ENCODE data around the gene ARHGAP10. TPM values are rescaled to one million over a fixed set of nuclear protein-coding genes. Genes with fewer than 3 reads are reported as not detected.

ARHGAP10 gene
- total RNA-seq, 1 experiment from 2014 or later = 9.0 TPM

DNA sequence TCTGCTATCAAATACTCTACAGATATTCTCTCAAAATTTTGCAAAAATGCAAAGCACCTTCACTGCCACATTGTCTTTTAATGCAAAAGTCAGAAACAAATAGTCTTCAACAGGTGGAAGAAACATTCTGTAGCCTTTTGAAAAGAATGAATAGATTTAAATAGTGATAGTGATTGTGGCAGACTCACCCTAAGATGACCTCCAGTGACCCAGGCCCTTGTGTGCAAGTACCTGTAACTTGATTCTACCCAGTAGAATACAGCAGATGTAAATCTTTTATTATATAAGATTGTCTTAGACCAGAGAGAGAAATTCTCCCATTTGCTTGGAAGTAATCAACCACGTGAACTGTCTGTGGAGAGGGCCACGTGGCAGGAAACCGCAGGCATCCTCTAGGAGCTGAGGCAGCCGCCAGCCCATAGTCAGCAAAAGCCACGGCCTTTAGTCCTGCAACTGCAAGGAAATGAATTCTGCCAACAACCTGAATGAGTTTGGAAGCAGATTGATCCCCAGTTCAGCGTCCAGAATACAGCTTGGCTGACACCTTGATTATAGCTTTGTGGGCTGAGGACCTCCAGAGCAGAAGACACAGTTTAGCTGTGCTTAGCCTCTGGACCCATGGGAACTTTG is 272.5 kb downstream of the ARHGAP10 start:
- TF ChIP-seq EZH2 (IDR thresholded peaks at IDR 0.05; ENCODE audit: low read length, unreplicated experiment) (no peak), EZH2phosphoT487 (IDR thresholded peaks at IDR 0.05; ENCODE audit: borderline replicate concordance, low read length) (no peak), CTCF (conservative IDR thresholded peaks at IDR 0.05; ENCODE audit: low read depth, low read length) (no peak)
- no peak for DNase-seq
- Histone ChIP-seq H3K4me1 (ENCODE audit: insufficient read depth, low read length) (peaks cover 20% of the 10 kb centered on the region), H2AFZ (ENCODE audit: low read length) (no peak overlapping the region), H3K9ac (ENCODE audit: low read length) (no peak overlapping the region), H3K9me3 (ENCODE audit: low read length) (no peaks in the 10 kb centered on the region), H3K79me2 (ENCODE audit: low read length) (no peaks in the 10 kb centered on the region), H3K4me2 (ENCODE audit: low read length) (no peak overlapping the region), H3K9me2 (replicated peaks; ENCODE audit: low read length) (no peaks in the 10 kb centered on the region), H3K27me3 (ENCODE audit: low read length) (no peaks in the 10 kb centered on the region), H4K20me1 (ENCODE audit: low read length) (no peaks in the 10 kb centered on the region), H3K4me3 (ENCODE audit: low read length) (no peak overlapping the region), H3K36me3 (ENCODE audit: low read depth, low read length) (no peaks in the 10 kb centered on the region), H3K27ac (ENCODE audit: low read length) (no peak overlapping the region), H3F3A (ENCODE audit: low read length, unreplicated experiment) (no peaks in the 10 kb centered on the region)
- no TSS peak for BruUV-seq (replicated peaks)
- no peak for ATAC-seq
- intact Hi-C loops (cut with micrococcal nuclease) = no loop called here
- POLR2A ChIA-PET (ENCODE audit: unreplicated experiment) = no interaction called here
- CTCF ChIA-PET = no interaction called here

DNA sequence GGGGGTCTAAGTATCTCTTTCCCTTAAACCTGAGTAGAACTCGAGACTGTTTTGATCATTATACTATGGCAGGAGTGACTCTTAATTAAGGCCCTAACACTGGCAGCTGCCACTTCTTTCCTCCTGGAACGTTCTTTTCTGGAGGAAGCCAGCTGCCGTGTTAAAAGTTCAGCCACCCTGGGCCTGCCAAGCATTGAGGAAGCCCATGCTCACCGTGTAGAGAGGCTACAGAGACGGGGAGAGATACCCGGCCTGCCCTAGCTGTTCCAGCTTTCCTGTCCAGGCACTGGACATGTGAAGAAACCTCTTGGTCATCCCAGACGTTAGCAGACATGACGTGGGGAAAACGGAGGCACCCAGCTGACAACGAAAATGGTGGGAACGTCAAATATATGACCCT is 274.1 kb downstream of the ARHGAP10 start:
- Histone ChIP-seq H3K4me3 (ENCODE audit: low read length) (no peak overlapping the region), H3K79me2 (ENCODE audit: low read length) (no peaks in the 10 kb centered on the region), H4K20me1 (ENCODE audit: low read length) (no peaks in the 10 kb centered on the region), H3K9me2 (replicated peaks; ENCODE audit: low read length) (no peaks in the 10 kb centered on the region), H3K27ac (ENCODE audit: low read length) (no peak overlapping the region), H3K9ac (ENCODE audit: low read length) (no peak overlapping the region), H3F3A (ENCODE audit: low read length, unreplicated experiment) (no peaks in the 10 kb centered on the region), H3K9me3 (ENCODE audit: low read length) (no peaks in the 10 kb centered on the region), H3K27me3 (ENCODE audit: low read length) (no peaks in the 10 kb centered on the region), H3K4me2 (ENCODE audit: low read length) (no peak overlapping the region), H2AFZ (ENCODE audit: low read length) (no peak overlapping the region), H3K4me1 (ENCODE audit: insufficient read depth, low read length) (peaks cover 20% of the 10 kb centered on the region), H3K36me3 (ENCODE audit: low read depth, low read length) (no peaks in the 10 kb centered on the region)
- ChIA-PET POLR2A (ENCODE audit: unreplicated experiment) (interaction anchor here (0.6 kb wide), 1 partner anchor 355 kb away, joined by 4 read pairs; no protein-coding TSS in a partner anchor), CTCF (no interaction called here)
- DNase-seq (no peak), ATAC-seq (no peak)
- TF ChIP-seq EZH2phosphoT487 (IDR thresholded peaks at IDR 0.05; ENCODE audit: borderline replicate concordance, low read length) (no peak), CTCF (conservative IDR thresholded peaks at IDR 0.05; ENCODE audit: low read depth, low read length) (no peak), EZH2 (IDR thresholded peaks at IDR 0.05; ENCODE audit: low read length, unreplicated experiment) (no peak)
- intact Hi-C loops (cut with micrococcal nuclease) = loop anchor here (2.0 kb wide), 1 partner anchor 165 kb away; no protein-coding TSS in a partner anchor
- BruUV-seq (replicated peaks) = no TSS peak

DNA sequence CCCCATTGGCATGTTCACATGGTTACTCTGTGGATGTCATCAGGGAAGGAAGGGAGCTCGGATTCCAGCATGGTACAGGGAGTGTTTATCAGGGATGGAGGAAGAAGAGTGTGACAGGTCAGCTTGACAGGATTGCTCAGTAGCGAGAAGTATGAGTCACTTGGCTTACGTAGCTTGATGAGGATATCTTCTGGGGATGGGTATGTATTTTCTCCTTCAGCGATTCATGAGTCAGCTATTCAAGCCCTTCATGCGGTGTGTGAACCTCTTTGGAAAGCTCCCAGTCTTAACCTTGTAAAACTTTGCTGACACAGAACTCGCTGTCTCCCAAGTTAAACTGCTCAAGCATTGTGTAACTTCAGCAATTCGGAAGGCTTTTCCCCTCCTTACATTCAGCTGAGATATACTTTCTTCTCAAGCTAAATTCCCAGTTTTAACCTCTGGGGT is 275.4 kb downstream of the ARHGAP10 start:
- Histone ChIP-seq H3K4me3 (ENCODE audit: low read length) (peak overlapping the region; percentile 55), H2AFZ (ENCODE audit: low read length) (peak overlapping the region; percentile 56), H3K79me2 (ENCODE audit: low read length) (no peaks in the 10 kb centered on the region), H3K27me3 (ENCODE audit: low read length) (no peaks in the 10 kb centered on the region), H3K4me1 (ENCODE audit: insufficient read depth, low read length) (peaks cover 20% of the 10 kb centered on the region), H3K9me3 (ENCODE audit: low read length) (no peaks in the 10 kb centered on the region), H3K4me2 (ENCODE audit: low read length) (peak overlapping the region; percentile 81), H4K20me1 (ENCODE audit: low read length) (no peaks in the 10 kb centered on the region), H3K36me3 (ENCODE audit: low read depth, low read length) (no peaks in the 10 kb centered on the region), H3F3A (ENCODE audit: low read length, unreplicated experiment) (no peaks in the 10 kb centered on the region), H3K9me2 (replicated peaks; ENCODE audit: low read length) (no peaks in the 10 kb centered on the region), H3K9ac (ENCODE audit: low read length) (peak overlapping the region; percentile 56), H3K27ac (ENCODE audit: low read length) (peak overlapping the region; percentile 93)
- TF ChIP-seq EZH2phosphoT487 (IDR thresholded peaks at IDR 0.05; ENCODE audit: borderline replicate concordance, low read length) = no peak
- no peak for TF ChIP-seq EZH2 (IDR thresholded peaks at IDR 0.05; ENCODE audit: low read length, unreplicated experiment)
- no peak for TF ChIP-seq CTCF (conservative IDR thresholded peaks at IDR 0.05; ENCODE audit: low read depth, low read length)
- BruUV-seq (replicated peaks) = no TSS peak
- ChIA-PET POLR2A (ENCODE audit: unreplicated experiment) (interaction anchor here (0.6 kb wide), 1 partner anchor 1456 kb away, joined by 5 read pairs; no protein-coding TSS in a partner anchor), CTCF (interaction anchor here (0.6 to 0.9 kb wide), 3 partner anchors 82 to 1767 kb away, joined by 3 to 4 read pairs (median 4); no protein-coding TSS in a partner anchor)
- intact Hi-C loops (cut with micrococcal nuclease) = loop anchor here (1.0 to 2.0 kb wide), 2 partner anchors 79 to 163 kb away; no protein-coding TSS in a partner anchor
- peak; percentile 95 for DNase-seq
- ATAC-seq = peak; percentile 96
